NOMO-1 treated with DMSO at 0.1 percent for 48 hours (cell line): ENCODE data around the gene PCDHA8.
"Not testable (repeated sequence)": the region's sequence is repeated elsewhere in the genome, so short reads cannot be mapped to it uniquely, and the experiment has no call there.

Source experiments
- DNase-seq: peaks from one replicate; lab custom pipeline; 2025; ENCODE audit not compliant: unreplicated experiment; lab: John Stamatoyannopoulos, UW

PCDHA8 gene

GRCh38 chr5:140870221-140871201, 29.5 kb downstream of the PCDHA8 start:
- no peak for DNase-seq

GRCh38 chr5:140875085-140876065, 34.4 kb downstream of the PCDHA8 start, which contains the start of gene PCDHA12:
Gene PCDHA12, plus strand, starts transcription at chr5:140875308. Its CDS starts 165 bp downstream, at chr5:140875473.
- no peak for DNase-seq

GRCh38 chr5:140876541-140877261, 35.7 kb downstream of the PCDHA8 start:
- not testable (repeated sequence) for DNase-seq

GRCh38 chr5:140877262-140877581, 36.2 kb downstream of the PCDHA8 start:
- DNase-seq = no peak

GRCh38 chr5:140881889-140882590, 41.1 kb downstream of the PCDHA8 start, which contains the start of gene PCDHA13:
Gene PCDHA13, plus strand, starts transcription at chr5:140882124. Its CDS starts 145 bp downstream, at chr5:140882269.
- no peak for DNase-seq

- no peak for DNase-seq
Observed at GRCh38 chr5:140882591-140882899, 41.6 kb downstream of the PCDHA8 start.

GRCh38 chr5:140883373-140883772, 42.4 kb downstream of the PCDHA8 start:
- no peak for DNase-seq

- DNase-seq = no peak
Observed at GRCh38 chr5:140883927-140884697, 43.1 kb downstream of the PCDHA8 start.
